ENCODE measurements around the gene KCNIP4. TPM values are rescaled to one million over a fixed set of nuclear protein-coding genes. Genes with fewer than 3 reads are reported as not detected.

The KCNIP4 gene
- total and polyA plus RNA-seq, 9 of the 15 experiments (the other 6 are each of a cell fraction or from before 2014, with no cell fraction given) = 0.25 to 0.41 TPM; not detected in 7

GRCh38 chr4:21118301-21118700, 830.3 kb downstream of the KCNIP4 start (continued):
- TF ChIP-seq KLF13 (tag; IDR thresholded peaks at IDR 0.05; ENCODE audit: borderline replicate concordance, low read depth) = no peak
- TF ChIP-seq ZFX (CRISPR knock-in tag; IDR thresholded peaks at IDR 0.05) = no peak

- DNase-seq (ENCODE audit: extremely low read depth in 1 of 4, low spot score in 3 of 4) (no peak), FAIRE-seq (no peak), ATAC-seq (no peak)
- H3K4me3 ChIP-seq = no peak overlapping the region
- no peak overlapping the region for H3K9ac ChIP-seq (ENCODE audit: insufficient read depth in 1 of 2, low read depth in 2 of 2, low read length in 2 of 2)
- in situ Hi-C loops (cut with MboI) = no loop called here
- H3K4me2 ChIP-seq (ENCODE audit: insufficient read depth, low read length) = no peak overlapping the region
- H3K4me1 ChIP-seq (replicated peaks in 1 of 2; ENCODE audit: control insufficient read depth in 2 of 2, insufficient read depth in 2 of 2, low read length in 2 of 2) = no peaks in the 10 kb centered on the region
- intact Hi-C loops (cut with micrococcal nuclease) = no loop called here
- no peaks in the 10 kb centered on the region for H3K36me3 ChIP-seq (ENCODE audit: control insufficient read depth, insufficient read depth, low read length)
- H3K27me3 ChIP-seq (ENCODE audit: control insufficient read depth in 2 of 2, insufficient read depth in 2 of 2, low read length in 2 of 2) = no peaks in the 10 kb centered on the region
- no peaks in the 10 kb centered on the region for H4K20me1 ChIP-seq (replicated peaks; ENCODE audit: control insufficient read depth, insufficient read depth, low read length)
- H3K27ac ChIP-seq (ENCODE audit: extremely low read depth, low read depth, low read length) = no peak overlapping the region
- H2AFZ ChIP-seq (ENCODE audit: low read depth, low read length) = no peak overlapping the region
- no TSS peak for BruUV-seq (replicated peaks)
- no peak for TF ChIP-seq PTTG1 (tag; IDR thresholded peaks at IDR 0.05; ENCODE audit: low read depth)
- no peak for TF ChIP-seq GABPB2 (CRISPR knock-in tag; conservative IDR thresholded peaks at IDR 0.05)
- no peak for TF ChIP-seq SIX5 (IDR thresholded peaks at IDR 0.05; ENCODE audit: borderline replicate concordance in 1 of 2, insufficient read depth in 1 of 2, low read depth in 1 of 2, low read length in 2 of 2)
- no peak for TF ChIP-seq ELF1 (tag; IDR thresholded peaks at IDR 0.05)
- TF ChIP-seq NR4A1 (CRISPR knock-in tag; IDR thresholded peaks at IDR 0.05) = no peak
- no peak for TF ChIP-seq NR4A1 (tag; IDR thresholded peaks at IDR 0.05)
- TF ChIP-seq CHD2 (IDR thresholded peaks at IDR 0.05; ENCODE audit: low read depth, low read length) = no peak
- TF ChIP-seq U2AF2 (optimal IDR thresholded peaks at IDR 0.05; ENCODE audit: low read depth, low read length) = no peak
- TF ChIP-seq NR2C1 (IDR thresholded peaks at IDR 0.05) = no peak
- no peak for TF ChIP-seq NR2C1 (tag; IDR thresholded peaks at IDR 0.05)
- TF ChIP-seq RERE (CRISPR knock-in tag; IDR thresholded peaks at IDR 0.05; ENCODE audit: borderline replicate concordance) = no peak
- under 1% methylated on average over 7 of the region's 7 CpGs for WGBS (ENCODE audit: insufficient coverage, low coverage, missing lambda C conversion rate)
- H3K9me1 ChIP-seq (ENCODE audit: control insufficient read depth, insufficient read depth, low read length) = no peaks in the 10 kb centered on the region
- ChIA-PET POLR2A (no interaction called here), CTCF (ENCODE audit: low intra/inter-chr PET ratio) (no interaction called here)
- H3K9me3 ChIP-seq (replicated peaks; ENCODE audit: control insufficient read depth, insufficient read depth, low read depth, low read length) = no peaks in the 10 kb centered on the region
- no peaks in the 10 kb centered on the region for H3K79me2 ChIP-seq (ENCODE audit: control insufficient read depth, insufficient read depth, low read length)
Measured at GRCh38 chr4:21117541-21118180, 830.9 kb downstream of the KCNIP4 start.
